Measurements from ENCODE around the gene STEAP1. TPM values are rescaled to one million over a fixed set of nuclear protein-coding genes. Genes with fewer than 3 reads are reported as not detected.

The STEAP1 gene
- total and polyA plus RNA-seq, 4 donors, result 1.1 to 1.7 (median 1.2) TPM

DNA sequence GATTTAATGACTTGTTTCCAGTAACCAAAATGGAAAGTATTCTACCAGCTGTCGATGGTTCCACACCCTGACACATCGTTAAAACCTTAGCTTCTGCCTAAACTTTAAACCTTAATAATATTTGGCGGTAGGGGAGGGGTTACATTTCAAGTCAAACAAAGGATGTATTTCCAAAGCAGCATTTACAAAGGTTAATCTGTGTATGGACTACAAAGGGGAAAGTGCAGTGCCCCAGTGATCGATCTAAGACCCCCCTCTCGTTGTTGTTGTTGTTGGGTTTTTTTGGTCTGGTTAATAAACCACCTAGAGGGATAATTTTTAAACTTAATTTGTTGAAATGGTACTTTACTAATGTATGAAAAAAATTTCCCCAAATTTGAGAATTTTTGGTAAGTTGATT is 56.2 kb downstream of the STEAP1 start:
- Histone ChIP-seq H3K9me3 (ENCODE audit: control insufficient read depth, insufficient read depth, low read length) (no peaks in the 10 kb centered on the region), H3K4me1 (ENCODE audit: control insufficient read depth, insufficient read depth, low read length) (peaks cover 7% of the 10 kb centered on the region), H3K36me3 (ENCODE audit: control insufficient read depth, insufficient read depth, low read length) (no peaks in the 10 kb centered on the region), H3K4me3 (ENCODE audit: low read depth, low read length) (no peak overlapping the region), H3K27me3 (ENCODE audit: control insufficient read depth, insufficient read depth, low read length) (peaks cover 2% of the 10 kb centered on the region), H3K27ac (ENCODE audit: low read depth, low read length) (no peak overlapping the region)
- no peak for DNase-seq (ENCODE audit: low read depth in 4 of 6, low spot score in 6 of 6)
- no CpG with 5 or more reads among the region's 5 CpGs for WGBS (ENCODE audit: insufficient coverage)

DNA sequence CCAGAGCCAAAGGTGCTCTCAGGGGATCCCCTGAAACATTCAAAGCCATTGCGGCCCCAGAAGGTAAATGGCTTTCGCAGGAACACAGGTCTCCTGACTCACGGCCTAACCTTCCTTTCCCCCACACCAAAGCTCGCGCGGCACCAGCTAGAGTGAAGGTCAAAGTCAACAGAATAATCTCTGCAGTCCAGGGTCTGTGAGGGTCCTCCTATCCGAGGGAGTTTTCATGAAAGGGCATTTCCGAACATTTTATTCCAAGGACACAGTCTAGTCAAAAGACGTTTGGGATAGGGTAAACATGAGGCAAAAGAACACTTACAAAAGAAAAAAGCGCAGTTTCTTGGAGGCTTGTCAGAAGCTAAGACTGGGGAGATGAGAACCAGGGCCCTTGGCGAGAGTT is 56.7 kb downstream of the STEAP1 start:
- Histone ChIP-seq H3K4me1 (ENCODE audit: control insufficient read depth, insufficient read depth, low read length) (peaks cover 7% of the 10 kb centered on the region), H3K27ac (ENCODE audit: low read depth, low read length) (peak overlapping the region; percentile 63), H3K36me3 (ENCODE audit: control insufficient read depth, insufficient read depth, low read length) (no peaks in the 10 kb centered on the region), H3K4me3 (ENCODE audit: low read depth, low read length) (peak overlapping the region; percentile 58), H3K9me3 (ENCODE audit: control insufficient read depth, insufficient read depth, low read length) (no peaks in the 10 kb centered on the region), H3K27me3 (ENCODE audit: control insufficient read depth, insufficient read depth, low read length) (peaks cover 2% of the 10 kb centered on the region)
- WGBS (ENCODE audit: insufficient coverage), result 9% methylated on average over 8 of the region's 11 CpGs
- DNase-seq (ENCODE audit: low read depth in 4 of 6, low spot score in 6 of 6), result peak in 2 of 6 donors; percentile 22 to 47

DNA sequence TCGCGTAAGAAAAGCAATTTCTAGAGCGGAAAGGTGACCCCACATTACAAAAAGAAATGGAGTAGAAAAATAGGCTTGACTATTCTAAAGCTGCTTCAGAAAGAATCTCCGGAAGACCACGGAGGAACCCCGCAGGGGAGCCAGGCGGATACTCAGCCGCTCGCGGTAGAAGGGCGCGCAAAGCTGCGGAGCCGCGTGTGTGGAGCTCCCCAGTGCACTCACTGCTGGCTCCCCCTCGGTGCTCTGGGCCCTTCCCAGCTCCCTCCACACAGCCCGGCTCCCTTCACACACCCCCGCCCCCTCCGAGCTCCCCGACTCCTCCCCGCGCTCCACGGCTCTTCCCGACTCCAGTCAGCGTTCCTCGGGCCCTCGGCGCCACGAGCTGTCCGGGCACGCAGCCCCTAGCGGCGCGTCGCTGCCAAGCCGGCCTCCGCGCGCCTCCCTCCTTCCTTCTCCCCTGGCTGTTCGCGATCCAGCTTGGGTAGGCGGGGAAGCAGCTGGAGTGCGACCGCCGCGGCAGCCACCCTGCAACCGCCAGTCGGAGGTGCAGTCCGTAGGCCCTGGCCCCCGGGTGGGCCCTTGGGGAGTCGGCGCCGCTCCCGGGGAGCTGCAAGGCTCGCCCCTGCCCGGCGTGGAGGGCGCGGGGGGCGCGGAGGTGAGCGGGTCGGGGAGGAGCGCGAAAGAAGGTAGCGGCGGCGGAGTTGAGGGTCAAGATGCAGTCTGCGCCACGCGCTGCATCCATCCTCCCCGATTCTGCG is 57.3 kb downstream of the STEAP1 start, which contains the start of gene STEAP2:
TSS of gene STEAP2 (plus strand) at position 350 of the 758 bp plus-strand sequence. CDS start 13,343 bp downstream, outside the sequence.
- H3K9me3 ChIP-seq (ENCODE audit: control insufficient read depth, insufficient read depth, low read length), result no peaks in the 10 kb centered on the region
- no peaks in the 10 kb centered on the region for H3K36me3 ChIP-seq (ENCODE audit: control insufficient read depth, insufficient read depth, low read length)
- H3K4me3 ChIP-seq (ENCODE audit: low read depth, low read length), result peak within 1 kb of the TSS; percentile 58
- WGBS (ENCODE audit: insufficient coverage), result under 1% methylated on average over 68 of the region's 73 CpGs
- H3K27ac ChIP-seq (ENCODE audit: low read depth, low read length), result peak within 1 kb of the TSS; percentile 63
- DNase-seq (ENCODE audit: low read depth in 4 of 6, low spot score in 6 of 6), result peak; percentile 69 to 96 (median 72)
- peaks cover 2% of the 10 kb centered on the region for H3K27me3 ChIP-seq (ENCODE audit: control insufficient read depth, insufficient read depth, low read length)
- H3K4me1 ChIP-seq (ENCODE audit: control insufficient read depth, insufficient read depth, low read length), result peaks cover 7% of the 10 kb centered on the region

DNA sequence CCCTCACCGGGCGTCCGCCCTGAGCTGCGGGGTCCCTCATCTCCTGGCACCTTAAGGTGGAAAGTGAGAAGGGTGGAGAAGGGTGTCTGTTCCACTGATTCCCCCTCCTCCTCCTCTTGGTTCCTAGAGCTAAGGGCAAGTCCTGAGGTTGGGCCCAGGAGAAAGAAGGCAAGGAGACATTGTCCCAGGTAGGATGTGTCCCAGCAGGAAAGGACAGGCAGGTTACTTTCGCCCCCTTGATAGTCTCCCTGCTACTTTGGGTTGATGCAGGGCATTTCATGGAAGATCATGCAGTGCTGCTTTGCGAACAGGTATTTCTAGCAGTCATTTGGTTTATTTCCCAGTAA is 57.9 kb downstream of the STEAP1 start:
- H3K4me3 ChIP-seq (ENCODE audit: low read depth, low read length), result peak overlapping the region; percentile 58
- peak overlapping the region; percentile 48 for H3K27ac ChIP-seq (ENCODE audit: low read depth, low read length)
- H3K36me3 ChIP-seq (ENCODE audit: control insufficient read depth, insufficient read depth, low read length), result no peaks in the 10 kb centered on the region
- H3K27me3 ChIP-seq (ENCODE audit: control insufficient read depth, insufficient read depth, low read length), result peaks cover 2% of the 10 kb centered on the region
- peaks cover 7% of the 10 kb centered on the region for H3K4me1 ChIP-seq (ENCODE audit: control insufficient read depth, insufficient read depth, low read length)
- DNase-seq (ENCODE audit: low read depth in 4 of 6, low spot score in 6 of 6), result peak in 2 of 6 donors; percentile 4 to 40
- H3K9me3 ChIP-seq (ENCODE audit: control insufficient read depth, insufficient read depth, low read length), result no peaks in the 10 kb centered on the region
- 50% methylated on average over 1 of the region's 6 CpGs for WGBS (ENCODE audit: insufficient coverage)

DNA sequence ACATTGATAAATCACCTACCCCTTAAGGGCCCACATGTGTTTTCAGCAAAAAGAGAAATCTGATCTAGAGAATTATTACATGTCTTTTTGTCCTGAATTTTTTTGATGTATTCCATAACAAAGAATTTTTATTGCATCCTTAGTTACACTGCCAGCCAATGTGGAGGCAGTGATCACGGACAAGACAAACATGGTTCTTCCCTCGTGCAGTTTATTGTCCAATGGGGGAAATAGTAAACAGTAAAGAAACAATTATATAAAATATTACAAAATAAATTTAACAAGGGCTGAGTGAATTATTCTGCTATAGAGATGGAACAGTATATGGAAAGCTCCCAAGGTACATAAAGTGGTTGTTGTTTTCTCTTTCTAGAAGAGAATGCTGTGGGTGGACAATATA is 59.3 kb downstream of the STEAP1 start:
- no CpG with 5 or more reads among the region's 2 CpGs for WGBS (ENCODE audit: insufficient coverage)
- H3K27ac ChIP-seq (ENCODE audit: low read depth, low read length), result no peak overlapping the region
- H3K4me1 ChIP-seq (ENCODE audit: control insufficient read depth, insufficient read depth, low read length), result peaks cover 7% of the 10 kb centered on the region
- no peak for DNase-seq (ENCODE audit: low read depth in 4 of 6, low spot score in 6 of 6)
- H3K4me3 ChIP-seq (ENCODE audit: low read depth, low read length), result no peak overlapping the region
- peaks cover 2% of the 10 kb centered on the region for H3K27me3 ChIP-seq (ENCODE audit: control insufficient read depth, insufficient read depth, low read length)
- no peaks in the 10 kb centered on the region for H3K9me3 ChIP-seq (ENCODE audit: control insufficient read depth, insufficient read depth, low read length)
- H3K36me3 ChIP-seq (ENCODE audit: control insufficient read depth, insufficient read depth, low read length), result no peaks in the 10 kb centered on the region

Other genes starting within 250 kb of the STEAP1 start
- gene STEAP2, start 57.3 kb downstream of the STEAP1 start, total RNA-seq, result 10 to 100 TPM in 1 of 2 donors, 1 to 10 TPM in 1; 8.2 to 16.3 TPM
- gene STEAP2, start 57.3 kb downstream of the STEAP1 start, polyA plus RNA-seq (ENCODE audit: insufficient read length in 2 of 2), result 1 to 10 TPM; 8.3 TPM
- 10 to 100 TPM; 10.9 to 17.5 TPM for gene CFAP69, start 90.7 kb downstream of the STEAP1 start, total RNA-seq
- gene CFAP69, start 90.7 kb downstream of the STEAP1 start, polyA plus RNA-seq (ENCODE audit: insufficient read length in 2 of 2), result 10 to 100 TPM in 1 of 2 donors, 1 to 10 TPM in 1; 10.0 to 11.3 TPM
- not detected for gene FAM237B, start 166.8 kb downstream of the STEAP1 start, total RNA-seq
- under 1 TPM; 0.18 to 0.22 TPM for gene FAM237B, start 166.8 kb downstream of the STEAP1 start, polyA plus RNA-seq (ENCODE audit: insufficient read length in 2 of 2)
- gene GTPBP10, start 192.2 kb downstream of the STEAP1 start, total RNA-seq, result 10 to 100 TPM; 21.9 to 26.9 TPM
- gene GTPBP10, start 192.2 kb downstream of the STEAP1 start, polyA plus RNA-seq (ENCODE audit: insufficient read length in 2 of 2), result 10 to 100 TPM; 18.6 to 21.5 TPM
- gene CLDN12, start 249.0 kb downstream of the STEAP1 start, total RNA-seq, result 10 to 100 TPM; 33.1 to 52.3 TPM
- gene CLDN12, start 249.0 kb downstream of the STEAP1 start, polyA plus RNA-seq (ENCODE audit: insufficient read length in 2 of 2), result 10 to 100 TPM; 32.0 to 39.4 TPM